Common myeloid progenitor, CD34-positive (primary cell): ENCODE results near the gene S100A7A.
"Not testable (repeated sequence)": the region's sequence is repeated elsewhere in the genome, so short reads cannot be mapped to it uniquely, and the experiment has no call there.

Source experiments
- CTCF ChIA-PET: fragments of 350-600 bp; sonication (Branson Sonifier 250); formaldehyde crosslinking; loops from one replicate; lab custom pipeline; 2021; ENCODE audit warnings: antibody characterized with exemption; lab: Charles Lee
- POLR2A ChIA-PET: fragments of 350-600 bp; sonication (Branson Sonifier 250); formaldehyde crosslinking; loops from one replicate; lab custom pipeline; 2021; ENCODE audit warnings: antibody characterized with exemption; lab: Charles Lee
- DNase-seq, 3 donors: peaks; one replicate each; pipeline versions ENCODE4 v3.0.0 to v3.0.0-alpha.2; 2013
- H3K27ac ChIP-seq, 2 experiments: 1 replicate in 1 of 2; 2 replicates in 1 of 2; pipeline ENCODE4 v1.7.0; 2013; ENCODE audit warnings: inconsistent platforms in 2 of 2, low read length in 2 of 2, mild to moderate bottlenecking in 2 of 2, low read depth in 1 of 2, moderate library complexity in 1 of 2; ENCODE audit not compliant: severe bottlenecking in 2 of 2, insufficient read depth in 1 of 2, poor library complexity in 1 of 2
- H3K27me3 ChIP-seq, 5 experiments: replicated peaks in 2 of 5; 1 replicate in 3 of 5; 2 replicates in 2 of 5; pipeline versions ENCODE4 v1.6.1 to v1.7.0; 2013; ENCODE audit warnings: low read length in 4 of 5, mild to moderate bottlenecking in 2 of 5, moderate library complexity in 2 of 5, inconsistent platforms in 1 of 5; ENCODE audit not compliant: insufficient read depth in 5 of 5, control insufficient read depth in 4 of 5
- H3K36me3 ChIP-seq, 4 experiments: 1 replicate in 2 of 4; 2 replicates in 2 of 4; pipeline versions ENCODE4 v1.6.1 to v1.7.0; 2013; ENCODE audit warnings: low read length in 3 of 4, control low read depth in 1 of 4, mild to moderate bottlenecking in 1 of 4; ENCODE audit not compliant: control insufficient read depth in 4 of 4, insufficient read depth in 4 of 4
- H3K4me1 ChIP-seq, 4 experiments: 1 replicate in 3 of 4; 2 replicates in 1 of 4; pipeline versions ENCODE4 v1.6.1 to v1.7.1; 2013; ENCODE audit warnings: low read length in 3 of 4, mild to moderate bottlenecking in 3 of 4, control low read depth in 1 of 4, inconsistent platforms in 1 of 4, moderate library complexity in 1 of 4; ENCODE audit not compliant: control insufficient read depth in 4 of 4, insufficient read depth in 4 of 4; ENCODE audit errors: control extremely low read depth in 1 of 4
- H3K4me3 ChIP-seq, 7 experiments: 1 replicate in 4 of 7; 2 replicates in 3 of 7; pipeline versions ENCODE4 v1.5.1 to v1.7.0; 2013; ENCODE audit warnings: mild to moderate bottlenecking in 7 of 7, low read length in 6 of 7, moderate library complexity in 6 of 7, inconsistent platforms in 2 of 7, low read depth in 2 of 7, control low read depth in 1 of 7; ENCODE audit not compliant: insufficient read depth in 4 of 7, control insufficient read depth in 1 of 7; ENCODE audit errors: extremely low read depth in 1 of 7
- H3K9me3 ChIP-seq, 5 experiments: 1 replicate in 4 of 5; 2 replicates in 1 of 5; pipeline versions ENCODE4 v1.6.1 to v1.7.1; 2013; ENCODE audit warnings: low read length in 4 of 5, mild to moderate bottlenecking in 2 of 5, inconsistent platforms in 1 of 5, low read depth in 1 of 5, moderate library complexity in 1 of 5; ENCODE audit not compliant: control insufficient read depth in 4 of 5, insufficient read depth in 2 of 5; ENCODE audit errors: control extremely low read depth in 1 of 5
- WGBS: methylation state at CpG from one replicate; pipeline ENCODE4 v1.1.5; 2013; ENCODE audit not compliant: insufficient coverage; 5-methylcytosine and 5-hydroxymethylcytosine counted together

The S100A7A gene

GRCh38 chr1:153418758-153419435, 2.6 kb downstream of the S100A7A start:
- H3K4me1 ChIP-seq, CTCF ChIA-PET, DNase-seq, POLR2A ChIA-PET, H3K9me3 ChIP-seq, H3K4me3 ChIP-seq, H3K36me3 ChIP-seq, H3K27ac ChIP-seq: not testable (repeated sequence)
- WGBS = 84% methylated on average over 4 of the region's 7 CpGs
- peaks cover 0 to 16% (median 0%) of the 10 kb centered on the region in 5 experiments for H3K27me3 ChIP-seq

GRCh38 chr1:153419436-153419793, 3.1 kb downstream of the S100A7A start:
- CTCF ChIA-PET = not testable (repeated sequence)
- 70% methylated on average over 2 of the region's 2 CpGs for WGBS

DNA sequence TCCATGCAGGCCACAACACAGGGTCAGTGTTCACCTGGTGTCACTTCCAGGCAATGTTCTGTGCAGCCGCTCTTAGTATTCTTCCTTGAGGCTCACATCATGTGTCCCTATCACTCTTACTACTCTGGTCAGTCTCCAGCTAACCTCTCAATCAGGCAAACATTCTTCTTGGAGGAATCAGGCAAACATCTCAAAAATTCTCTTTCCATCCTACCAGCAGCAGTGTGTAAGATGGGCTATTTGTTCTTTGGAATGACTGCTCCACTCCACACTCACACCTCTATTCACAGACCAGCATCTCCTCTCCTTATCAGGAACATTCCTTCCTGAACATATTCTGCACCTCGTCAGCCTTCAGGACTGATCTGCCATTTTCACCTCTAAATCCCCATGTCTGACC, 4.0 kb downstream of the S100A7A start:
- 65% methylated on average over 2 of the region's 2 CpGs for WGBS
- no peak overlapping the region for H3K4me3 ChIP-seq
- peaks cover 0 to 19% (median 0%) of the 10 kb centered on the region in 5 experiments for H3K27me3 ChIP-seq
- DNase-seq = no peak
- ChIA-PET CTCF (no interaction called here), POLR2A (no interaction called here)
- H3K27ac ChIP-seq = no peak overlapping the region
- no peaks in the 10 kb centered on the region for H3K4me1 ChIP-seq
- no peaks in the 10 kb centered on the region for H3K36me3 ChIP-seq
- H3K9me3 ChIP-seq = no peaks in the 10 kb centered on the region

More at GRCh38 chr1:153419436-153419793, 3.1 kb downstream of the S100A7A start:
- H3K36me3 ChIP-seq, H3K27ac ChIP-seq, H3K9me3 ChIP-seq, H3K4me3 ChIP-seq, H3K4me1 ChIP-seq, POLR2A ChIA-PET, DNase-seq: not testable (repeated sequence)
- H3K27me3 ChIP-seq = peaks cover 0 to 19% (median 0%) of the 10 kb centered on the region in 5 experiments

GRCh38 chr1:153422450-153423068, 6.2 kb downstream of the S100A7A start:
- H3K9me3 ChIP-seq = no peaks in the 10 kb centered on the region
- ChIA-PET CTCF (interaction anchor here (0.5 to 0.7 kb wide), 2 partner anchors 19 to 1058 kb away, joined by 3 to 4 read pairs; no protein-coding TSS in a partner anchor), POLR2A (no interaction called here)
- H3K27me3 ChIP-seq = peaks cover 0 to 29% (median 0%) of the 10 kb centered on the region in 5 experiments
- H3K27ac ChIP-seq = no peak overlapping the region
- H3K4me3 ChIP-seq = no peak overlapping the region
- 3% methylated on average over 4 of the region's 6 CpGs for WGBS
- no peaks in the 10 kb centered on the region for H3K4me1 ChIP-seq
- peak; percentile 61 to 83 (median 77) for DNase-seq
- no peaks in the 10 kb centered on the region for H3K36me3 ChIP-seq

- H3K27me3 ChIP-seq = peaks cover 0 to 34% (median 2%) of the 10 kb centered on the region in 5 experiments
- H3K9me3 ChIP-seq = no peaks in the 10 kb centered on the region
- no peak for DNase-seq
- H3K4me3 ChIP-seq = no peak overlapping the region
- 88% methylated on average over 1 of the region's 1 CpG for WGBS
- H3K4me1 ChIP-seq = no peaks in the 10 kb centered on the region
- ChIA-PET POLR2A (no interaction called here), CTCF (interaction anchor here (0.6 kb wide), 1 partner anchor 19 kb away, joined by 3 read pairs; no protein-coding TSS in a partner anchor)
- no peaks in the 10 kb centered on the region for H3K36me3 ChIP-seq
- no peak overlapping the region for H3K27ac ChIP-seq
Measured at GRCh38 chr1:153426809-153427208, 10.5 kb downstream of the S100A7A start.

- no peak for DNase-seq
- Histone ChIP-seq H3K4me1 (no peaks in the 10 kb centered on the region), H3K27me3 (peaks cover 0 to 34% (median 2%) of the 10 kb centered on the region in 5 experiments), H3K4me3 (no peak overlapping the region), H3K36me3 (no peaks in the 10 kb centered on the region), H3K9me3 (no peaks in the 10 kb centered on the region), H3K27ac (no peak overlapping the region)
- WGBS = 90% methylated on average over 11 of the region's 12 CpGs
- ChIA-PET POLR2A (no interaction called here), CTCF (interaction anchor here (0.9 kb wide), 1 partner anchor 28 kb away, joined by 3 read pairs; no protein-coding TSS in a partner anchor)
Measured at GRCh38 chr1:153428073-153428638, 11.8 kb downstream of the S100A7A start.

- 68% methylated on average over 6 of the region's 6 CpGs for WGBS
- H3K27ac ChIP-seq = no peak overlapping the region
- POLR2A ChIA-PET = no interaction called here
- H3K27me3 ChIP-seq = peaks cover 0 to 34% (median 2%) of the 10 kb centered on the region in 5 experiments
- CTCF ChIA-PET = interaction anchor here (0.9 kb wide), 2 partner anchors 29 to 56 kb away, joined by 3 read pairs; no protein-coding TSS in a partner anchor
- no peaks in the 10 kb centered on the region for H3K4me1 ChIP-seq
- no peaks in the 10 kb centered on the region for H3K36me3 ChIP-seq
- DNase-seq = no peak
- no peak overlapping the region for H3K4me3 ChIP-seq
- H3K9me3 ChIP-seq = no peaks in the 10 kb centered on the region
Measured at GRCh38 chr1:153428791-153429190, 12.5 kb downstream of the S100A7A start.
